ENCODE measurements around the gene BRS3.

Gene BRS3

GRCh38 chrX:136534131-136534530 lies 46.4 kb downstream of the BRS3 start:
- no peak for DNase-seq (ENCODE audit: low read depth)
- no peak for TF ChIP-seq CTCF (IDR thresholded peaks at IDR 0.05; ENCODE audit: low read length, missing control alignments)
- H3K4me3 ChIP-seq (replicated peaks; ENCODE audit: low read depth, low read length), result no peak overlapping the region

- no peak for TF ChIP-seq CTCF (IDR thresholded peaks at IDR 0.05; ENCODE audit: low read length, missing control alignments)
- no peak overlapping the region for H3K4me3 ChIP-seq (replicated peaks; ENCODE audit: low read depth, low read length)
- no peak for DNase-seq (ENCODE audit: low read depth)
Measured at GRCh38 chrX:136538811-136539210, 51.1 kb downstream of the BRS3 start.

- DNase-seq (ENCODE audit: low read depth), result no peak
- TF ChIP-seq CTCF (IDR thresholded peaks at IDR 0.05; ENCODE audit: low read length, missing control alignments), result no peak
- H3K4me3 ChIP-seq (replicated peaks; ENCODE audit: low read depth, low read length), result no peak overlapping the region
Measured at GRCh38 chrX:136540226-136540625, 52.5 kb downstream of the BRS3 start.

GRCh38 chrX:136541294-136541693 lies 53.5 kb downstream of the BRS3 start:
- no peak for TF ChIP-seq CTCF (IDR thresholded peaks at IDR 0.05; ENCODE audit: low read length, missing control alignments)
- no peak overlapping the region for H3K4me3 ChIP-seq (replicated peaks; ENCODE audit: low read depth, low read length)
- DNase-seq (ENCODE audit: low read depth), result no peak

GRCh38 chrX:136542281-136542680 lies 54.5 kb downstream of the BRS3 start:
- H3K4me3 ChIP-seq (replicated peaks; ENCODE audit: low read depth, low read length), result no peak overlapping the region

More at GRCh38 chrX:136542281-136542680, 54.5 kb downstream of the BRS3 start:
- DNase-seq (ENCODE audit: low read depth), result no peak
- TF ChIP-seq CTCF (IDR thresholded peaks at IDR 0.05; ENCODE audit: low read length, missing control alignments), result no peak

All from fibroblast of pulmonary artery (primary cell).